ENCODE measurements around the gene CERS3. TPM values are rescaled to one million over a fixed set of nuclear protein-coding genes. Genes with fewer than 3 reads are reported as not detected.

Gene CERS3
- total RNA-seq, 4 donors from 2014 or later = 0.69 TPM; not detected in 3

- Histone ChIP-seq H3K27ac (peak overlapping the region in 1 of 2 donors; percentile 70), H3K9me3 (no peaks in the 10 kb centered on the region), H3K4me1 (peaks cover 0 to 13% of the 10 kb centered on the region in 2 donors), H3K36me3 (no peaks in the 10 kb centered on the region), H3K4me3 (no peak overlapping the region), H3K27me3 (no peaks in the 10 kb centered on the region)
- intact Hi-C loops (cut with DNase I; ENCODE audit: low total_unique reads) = no loop called here
- TF ChIP-seq, protein P1, sequence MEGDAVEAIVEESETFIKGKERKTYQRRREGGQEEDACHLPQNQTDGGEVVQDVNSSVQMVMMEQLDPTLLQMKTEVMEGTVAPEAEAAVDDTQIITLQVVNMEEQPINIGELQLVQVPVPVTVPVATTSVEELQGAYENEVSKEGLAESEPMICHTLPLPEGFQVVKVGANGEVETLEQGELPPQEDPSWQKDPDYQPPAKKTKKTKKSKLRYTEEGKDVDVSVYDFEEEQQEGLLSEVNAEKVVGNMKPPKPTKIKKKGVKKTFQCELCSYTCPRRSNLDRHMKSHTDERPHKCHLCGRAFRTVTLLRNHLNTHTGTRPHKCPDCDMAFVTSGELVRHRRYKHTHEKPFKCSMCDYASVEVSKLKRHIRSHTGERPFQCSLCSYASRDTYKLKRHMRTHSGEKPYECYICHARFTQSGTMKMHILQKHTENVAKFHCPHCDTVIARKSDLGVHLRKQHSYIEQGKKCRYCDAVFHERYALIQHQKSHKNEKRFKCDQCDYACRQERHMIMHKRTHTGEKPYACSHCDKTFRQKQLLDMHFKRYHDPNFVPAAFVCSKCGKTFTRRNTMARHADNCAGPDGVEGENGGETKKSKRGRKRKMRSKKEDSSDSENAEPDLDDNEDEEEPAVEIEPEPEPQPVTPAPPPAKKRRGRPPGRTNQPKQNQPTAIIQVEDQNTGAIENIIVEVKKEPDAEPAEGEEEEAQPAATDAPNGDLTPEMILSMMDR (IDR thresholded peaks at IDR 0.05) = no peak
- no peak for TF ChIP-seq POLR2A (IDR thresholded peaks at IDR 0.05)
- peak; percentile 61 to 65 for DNase-seq
Measured at GRCh38 chr15:100516643-100517512, 11.9 kb downstream of the CERS3 start.

DNA sequence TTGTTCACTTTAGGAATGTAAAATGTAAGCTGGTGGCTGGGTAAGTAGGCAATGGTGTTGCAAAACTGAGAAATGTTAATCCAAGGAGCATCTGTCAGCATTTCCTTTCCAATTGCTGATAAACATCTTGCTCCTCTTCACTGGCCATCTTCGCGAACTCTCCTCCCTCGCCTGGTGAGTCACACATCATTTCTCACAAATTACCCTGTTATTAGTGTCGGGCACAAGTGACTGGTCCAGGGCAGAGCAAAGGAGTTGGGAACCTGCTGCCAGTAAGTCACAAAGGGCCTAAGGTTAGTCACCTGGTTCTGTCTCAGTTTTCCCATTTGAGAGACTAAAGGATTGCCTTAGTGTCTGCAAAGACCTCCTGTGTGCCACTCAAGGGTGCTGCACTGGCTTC lies 13.0 kb downstream of the CERS3 start:
- intact Hi-C loops (cut with DNase I; ENCODE audit: low total_unique reads) = no loop called here
- Histone ChIP-seq H3K4me1 (peaks cover 0 to 13% of the 10 kb centered on the region in 2 donors), H3K9me3 (no peaks in the 10 kb centered on the region), H3K27me3 (no peaks in the 10 kb centered on the region), H3K27ac (peak overlapping the region in 1 of 2 donors; percentile 70), H3K36me3 (no peaks in the 10 kb centered on the region), H3K4me3 (no peak overlapping the region)
- TF ChIP-seq POLR2A (IDR thresholded peaks at IDR 0.05) = no peak
- TF ChIP-seq, protein P1 (IDR thresholded peaks at IDR 0.05) = no peak
- peak; percentile 39 to 53 for DNase-seq

- no peaks in the 10 kb centered on the region for H3K27me3 ChIP-seq
- no peak for TF ChIP-seq POLR2A (IDR thresholded peaks at IDR 0.05)
- TF ChIP-seq, protein P1 (IDR thresholded peaks at IDR 0.05) = no peak
- DNase-seq = no peak
- H3K4me1 ChIP-seq = no peaks in the 10 kb centered on the region
- no peak overlapping the region for H3K27ac ChIP-seq
- intact Hi-C loops (cut with DNase I; ENCODE audit: low total_unique reads) = no loop called here
- no peaks in the 10 kb centered on the region for H3K36me3 ChIP-seq
- no peaks in the 10 kb centered on the region for H3K9me3 ChIP-seq
- H3K4me3 ChIP-seq = no peak overlapping the region
Measured at GRCh38 chr15:100508641-100509300, 20.0 kb downstream of the CERS3 start.

DNA sequence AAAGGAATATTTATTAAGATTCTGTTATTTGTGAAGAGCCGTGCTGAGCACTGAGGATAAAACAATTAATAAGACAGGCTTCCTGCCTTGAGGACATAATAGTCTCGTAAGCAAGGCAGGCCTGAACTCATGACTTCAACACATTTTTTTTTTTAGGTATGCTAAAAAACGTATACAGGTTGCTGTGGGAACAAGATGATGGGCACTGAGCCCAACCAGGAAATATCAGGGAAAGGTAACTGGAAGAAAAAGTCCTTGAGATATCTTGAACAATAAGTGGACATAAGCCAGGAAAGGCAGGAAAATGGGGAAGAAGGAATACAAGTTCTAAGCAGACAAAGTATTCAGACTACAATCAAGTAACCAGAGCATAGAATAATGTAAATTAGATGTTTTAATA lies 26.1 kb downstream of the CERS3 start:
- Histone ChIP-seq H3K4me3 (no peak overlapping the region), H3K4me1 (no peaks in the 10 kb centered on the region), H3K36me3 (no peaks in the 10 kb centered on the region), H3K27ac (no peak overlapping the region), H3K27me3 (no peaks in the 10 kb centered on the region), H3K9me3 (no peaks in the 10 kb centered on the region)
- TF ChIP-seq, protein P1 (IDR thresholded peaks at IDR 0.05) = no peak
- TF ChIP-seq POLR2A (IDR thresholded peaks at IDR 0.05) = no peak
- intact Hi-C loops (cut with DNase I; ENCODE audit: low total_unique reads) = no loop called here
- no peak for DNase-seq

DNA sequence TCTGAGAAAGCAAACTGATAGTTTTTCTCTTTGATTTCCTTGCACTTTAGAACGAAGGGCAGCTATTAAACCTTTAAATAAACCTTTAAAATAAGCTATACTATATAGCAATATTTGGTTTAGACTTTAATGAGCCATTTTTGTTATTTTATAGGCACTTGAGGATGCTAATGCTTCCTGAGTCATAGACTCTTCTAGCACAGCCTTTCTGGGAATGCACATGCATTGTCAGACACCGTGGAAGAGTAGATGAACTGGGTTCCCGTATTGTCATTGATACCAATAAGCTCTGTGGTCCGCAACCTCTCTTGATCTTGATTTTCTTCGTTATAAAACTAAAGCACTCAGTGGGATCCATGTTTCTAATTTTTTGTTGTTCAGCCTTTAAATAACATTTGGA lies 27.6 kb downstream of the CERS3 start:
- Histone ChIP-seq H3K27ac (no peak overlapping the region), H3K4me3 (no peak overlapping the region), H3K4me1 (no peaks in the 10 kb centered on the region), H3K27me3 (no peaks in the 10 kb centered on the region), H3K9me3 (no peaks in the 10 kb centered on the region), H3K36me3 (no peaks in the 10 kb centered on the region)
- TF ChIP-seq POLR2A (IDR thresholded peaks at IDR 0.05) = no peak
- TF ChIP-seq, protein P1 (IDR thresholded peaks at IDR 0.05) = no peak
- intact Hi-C loops (cut with DNase I; ENCODE audit: low total_unique reads) = no loop called here
- no peak for DNase-seq
